GM12875 (cell line): ENCODE data around the gene TMEM92.
"Not testable (repeated sequence)": the region's sequence is repeated elsewhere in the genome, so short reads cannot be mapped to it uniquely, and the experiment has no call there.

Source experiments
- H3K4me3 ChIP-seq: one replicate; pipeline ENCODE4 v1.5.1; 2011; ENCODE audit warnings: low read depth, low read length, control low read depth
- TF ChIP-seq, protein P1 (sequence below): IDR thresholded peaks from 2 replicates; pipeline ENCODE4 v1.5.1; 2011; ENCODE audit warnings: low read depth, mild to moderate bottlenecking, control low read depth, inconsistent platforms, low read length, moderate library complexity, borderline replicate concordance; ENCODE audit not compliant: insufficient read depth

TMEM92 gene

DNA sequence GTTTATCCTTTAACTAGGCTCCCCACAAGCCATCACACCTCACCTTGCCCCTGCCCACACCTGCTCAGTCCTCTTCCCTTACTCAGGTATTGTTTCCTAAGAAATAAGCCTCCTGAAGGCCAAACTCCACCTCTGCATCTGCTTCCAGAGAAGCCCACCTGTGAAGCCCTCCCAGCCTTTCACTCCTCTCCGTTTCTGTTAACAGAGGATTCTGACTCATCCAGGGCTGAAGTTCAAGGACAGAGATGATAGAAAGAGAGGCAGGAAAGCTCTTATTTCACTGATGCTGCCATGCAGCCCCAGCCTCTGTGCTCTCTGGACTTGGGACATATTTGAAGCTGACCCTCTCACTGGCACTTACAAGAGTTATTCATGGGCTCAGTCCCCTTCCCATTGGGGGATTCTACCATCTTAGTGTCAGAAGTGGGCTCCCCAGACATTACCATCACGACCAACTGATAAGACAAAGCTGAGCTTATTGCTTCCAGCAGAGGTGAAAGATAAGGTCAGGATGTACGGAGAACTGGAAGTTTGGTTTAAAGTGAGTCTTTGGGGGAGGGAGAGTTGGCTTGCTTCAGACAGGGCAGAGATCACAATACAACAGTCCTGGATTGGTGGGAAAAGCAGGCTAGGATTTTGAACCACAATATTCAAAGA lies 36.3 kb downstream of the TMEM92 start:
- no peak overlapping the region for H3K4me3 ChIP-seq
- TF ChIP-seq, protein P1, sequence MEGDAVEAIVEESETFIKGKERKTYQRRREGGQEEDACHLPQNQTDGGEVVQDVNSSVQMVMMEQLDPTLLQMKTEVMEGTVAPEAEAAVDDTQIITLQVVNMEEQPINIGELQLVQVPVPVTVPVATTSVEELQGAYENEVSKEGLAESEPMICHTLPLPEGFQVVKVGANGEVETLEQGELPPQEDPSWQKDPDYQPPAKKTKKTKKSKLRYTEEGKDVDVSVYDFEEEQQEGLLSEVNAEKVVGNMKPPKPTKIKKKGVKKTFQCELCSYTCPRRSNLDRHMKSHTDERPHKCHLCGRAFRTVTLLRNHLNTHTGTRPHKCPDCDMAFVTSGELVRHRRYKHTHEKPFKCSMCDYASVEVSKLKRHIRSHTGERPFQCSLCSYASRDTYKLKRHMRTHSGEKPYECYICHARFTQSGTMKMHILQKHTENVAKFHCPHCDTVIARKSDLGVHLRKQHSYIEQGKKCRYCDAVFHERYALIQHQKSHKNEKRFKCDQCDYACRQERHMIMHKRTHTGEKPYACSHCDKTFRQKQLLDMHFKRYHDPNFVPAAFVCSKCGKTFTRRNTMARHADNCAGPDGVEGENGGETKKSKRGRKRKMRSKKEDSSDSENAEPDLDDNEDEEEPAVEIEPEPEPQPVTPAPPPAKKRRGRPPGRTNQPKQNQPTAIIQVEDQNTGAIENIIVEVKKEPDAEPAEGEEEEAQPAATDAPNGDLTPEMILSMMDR = no peak

DNA sequence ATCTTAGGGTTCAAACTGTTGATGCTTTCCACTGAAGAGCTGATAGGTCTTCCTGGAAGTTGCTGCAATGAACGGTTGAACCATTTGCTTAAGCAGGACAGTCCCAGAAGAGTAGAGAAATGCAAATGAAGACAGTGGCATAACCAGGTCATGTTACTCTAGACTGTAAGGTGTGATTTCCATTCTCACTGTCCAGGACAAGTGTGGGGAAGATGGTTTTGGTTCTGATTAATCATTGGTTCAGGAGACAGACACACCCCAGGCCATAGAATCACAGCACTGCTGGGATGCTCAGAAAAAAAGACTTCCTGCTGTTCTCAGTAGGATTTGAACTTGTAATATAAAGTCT lies 36.8 kb downstream of the TMEM92 start:
- no peak overlapping the region for H3K4me3 ChIP-seq
- TF ChIP-seq, protein P1 = no peak

DNA sequence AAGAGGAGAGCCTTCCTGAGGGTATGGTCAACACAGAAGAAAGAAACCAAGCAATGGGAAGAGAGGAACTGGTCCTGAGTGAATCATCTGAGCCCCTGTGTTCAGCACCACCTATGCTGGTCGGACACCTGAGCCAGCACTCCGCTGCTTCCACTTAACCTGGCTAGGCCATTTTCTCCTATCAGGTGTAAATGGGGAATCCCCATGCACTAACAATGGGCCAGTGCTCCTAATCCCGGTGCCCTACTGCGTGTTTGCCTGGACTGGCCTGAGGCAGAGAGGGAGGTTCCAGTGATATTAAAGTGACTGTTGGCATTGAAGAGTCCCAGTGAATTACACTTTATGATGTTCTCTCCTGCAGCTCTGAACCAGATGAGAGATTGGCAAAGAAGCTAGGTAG lies 37.2 kb downstream of the TMEM92 start:
- no peak overlapping the region for H3K4me3 ChIP-seq
- TF ChIP-seq, protein P1 = no peak

DNA sequence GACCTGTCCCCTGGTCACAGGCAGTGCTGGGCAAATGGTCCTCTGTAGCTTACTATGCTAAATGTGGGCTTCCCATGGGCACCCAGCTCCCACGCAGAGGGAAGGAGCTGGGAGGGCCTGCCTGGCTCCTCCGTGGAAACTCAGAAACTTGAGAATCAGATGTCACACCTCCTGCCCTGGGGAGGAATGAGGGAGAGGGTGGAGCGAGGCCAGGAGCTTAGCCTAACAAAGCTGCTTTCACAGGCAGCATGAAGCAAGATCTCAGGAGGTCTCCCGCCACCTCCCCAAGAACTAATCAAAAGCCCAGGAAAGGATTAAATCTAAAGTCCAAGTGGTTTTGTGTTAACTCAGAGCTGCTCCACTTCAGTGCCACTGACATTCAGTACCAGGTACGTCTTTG lies 38.0 kb downstream of the TMEM92 start:
- TF ChIP-seq, protein P1 = no peak
- no peak overlapping the region for H3K4me3 ChIP-seq

DNA sequence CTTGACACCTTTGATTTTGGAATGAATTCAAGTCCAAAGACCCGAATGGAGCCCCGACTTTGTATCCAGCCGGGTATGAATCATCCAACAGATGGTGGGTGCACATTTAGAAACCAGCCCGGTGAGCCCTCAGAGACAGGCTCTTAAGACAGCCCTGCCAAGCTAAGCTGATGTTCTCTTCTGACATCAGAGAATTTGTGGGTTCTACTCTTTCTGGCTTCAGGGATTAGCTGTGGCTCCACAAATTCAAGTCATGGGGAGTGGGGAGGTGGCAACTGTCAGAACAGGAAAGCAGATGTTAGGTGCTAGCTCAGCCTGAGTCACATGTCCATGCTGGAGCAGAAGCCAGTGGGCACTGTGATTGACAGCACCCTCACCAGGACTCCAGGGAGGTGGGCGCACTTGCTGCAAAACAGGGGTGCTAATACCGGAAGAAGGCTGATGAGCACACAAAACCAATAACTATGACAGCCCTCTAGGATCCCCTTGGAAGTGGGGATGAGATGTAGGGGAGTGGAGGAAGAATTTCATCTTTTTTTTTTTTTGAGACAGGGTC lies 40.3 kb downstream of the TMEM92 start:
- TF ChIP-seq, protein P1 = no peak
- no peak overlapping the region for H3K4me3 ChIP-seq

DNA sequence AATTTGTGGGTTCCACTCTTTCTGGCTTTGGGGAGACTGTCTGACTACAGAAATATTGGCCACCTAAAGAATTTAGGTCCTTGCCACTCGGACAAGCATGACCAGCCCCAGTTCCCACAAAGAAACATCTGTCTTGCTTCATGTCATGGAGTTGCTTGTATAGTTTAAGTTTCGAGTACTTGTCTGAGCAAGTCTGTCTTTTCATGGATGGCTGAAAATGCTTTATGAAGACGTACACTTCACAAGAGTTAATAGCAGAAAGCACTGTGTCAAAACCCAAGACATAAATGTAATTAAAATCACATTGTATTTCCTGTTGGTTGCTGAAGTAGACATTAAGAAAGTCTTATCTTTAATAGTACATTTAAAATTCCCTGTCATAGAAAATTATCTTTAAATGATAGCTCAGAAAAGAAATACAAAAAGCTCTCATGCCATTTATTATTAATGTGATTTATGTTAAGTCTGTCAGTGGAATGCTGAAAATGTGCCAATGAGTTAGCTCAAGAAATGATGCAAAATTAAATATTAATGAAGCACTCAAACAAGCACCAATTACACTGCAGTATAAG lies 41.8 kb downstream of the TMEM92 start:
- TF ChIP-seq, protein P1 = no peak
- no peak overlapping the region for H3K4me3 ChIP-seq

DNA sequence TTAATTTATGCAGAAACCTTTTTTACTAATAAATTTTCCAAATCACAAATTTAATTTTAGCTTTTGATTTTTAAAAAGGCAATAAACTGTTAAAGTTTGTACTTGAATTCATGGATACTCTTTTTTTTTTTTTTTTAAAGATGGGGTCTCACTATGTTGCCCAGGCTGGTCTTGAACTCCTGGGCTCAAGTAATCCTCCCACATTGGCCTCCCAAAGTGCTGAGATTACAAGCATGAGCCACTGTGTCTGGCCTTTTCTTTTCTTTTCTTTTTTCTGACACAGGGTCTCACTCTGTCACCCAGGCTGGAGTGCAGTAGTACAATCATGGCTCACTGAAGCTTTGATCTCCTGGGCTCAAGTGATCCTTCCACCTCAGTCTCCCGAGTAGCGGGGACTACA lies 42.4 kb downstream of the TMEM92 start:
- H3K4me3 ChIP-seq = not testable (repeated sequence)

DNA sequence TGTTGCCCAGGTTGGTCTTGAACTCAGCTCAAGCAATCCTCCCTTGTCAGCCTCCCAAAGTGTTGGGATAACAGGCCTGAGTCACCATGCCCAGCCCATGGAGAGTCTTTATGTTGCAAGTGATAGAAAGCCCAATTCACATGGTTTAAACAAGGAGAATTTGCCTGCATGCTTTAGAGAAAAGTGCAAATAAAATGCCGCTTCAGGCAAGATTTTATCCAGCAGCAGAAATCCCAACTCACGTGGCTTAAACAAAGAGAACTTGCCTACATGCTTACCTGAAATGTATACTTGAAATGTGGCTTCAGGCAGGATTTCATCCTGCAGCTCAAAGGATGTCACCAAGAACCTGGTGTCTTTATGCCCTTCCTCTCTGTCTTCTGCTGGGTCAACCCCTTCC lies 42.9 kb downstream of the TMEM92 start:
- H3K4me3 ChIP-seq = no peak overlapping the region
- TF ChIP-seq, protein P1 = no peak
